ENCODE measurements around the gene CRYBB1. TPM values are rescaled to one million over a fixed set of nuclear protein-coding genes. Genes with fewer than 3 reads are reported as not detected.

CRYBB1 gene
- total RNA-seq, 1 donor from 2014 or later, result not detected

GRCh38 chr22:26585104-26585790 is 32.6 kb downstream of the CRYBB1 start:
- no peak for DNase-seq (ENCODE audit: extremely low spot score in 2 of 2)
- Histone ChIP-seq H3K4me3 (no peak overlapping the region), H3K4me1 (peaks cover 18% of the 10 kb centered on the region), H3K27me3 (no peaks in the 10 kb centered on the region), H3K27ac (no peak overlapping the region), H3K9me3 (no peaks in the 10 kb centered on the region), H3K36me3 (peaks cover 0 to 7% of the 10 kb centered on the region in 2 donors)
- TF ChIP-seq, protein P1, sequence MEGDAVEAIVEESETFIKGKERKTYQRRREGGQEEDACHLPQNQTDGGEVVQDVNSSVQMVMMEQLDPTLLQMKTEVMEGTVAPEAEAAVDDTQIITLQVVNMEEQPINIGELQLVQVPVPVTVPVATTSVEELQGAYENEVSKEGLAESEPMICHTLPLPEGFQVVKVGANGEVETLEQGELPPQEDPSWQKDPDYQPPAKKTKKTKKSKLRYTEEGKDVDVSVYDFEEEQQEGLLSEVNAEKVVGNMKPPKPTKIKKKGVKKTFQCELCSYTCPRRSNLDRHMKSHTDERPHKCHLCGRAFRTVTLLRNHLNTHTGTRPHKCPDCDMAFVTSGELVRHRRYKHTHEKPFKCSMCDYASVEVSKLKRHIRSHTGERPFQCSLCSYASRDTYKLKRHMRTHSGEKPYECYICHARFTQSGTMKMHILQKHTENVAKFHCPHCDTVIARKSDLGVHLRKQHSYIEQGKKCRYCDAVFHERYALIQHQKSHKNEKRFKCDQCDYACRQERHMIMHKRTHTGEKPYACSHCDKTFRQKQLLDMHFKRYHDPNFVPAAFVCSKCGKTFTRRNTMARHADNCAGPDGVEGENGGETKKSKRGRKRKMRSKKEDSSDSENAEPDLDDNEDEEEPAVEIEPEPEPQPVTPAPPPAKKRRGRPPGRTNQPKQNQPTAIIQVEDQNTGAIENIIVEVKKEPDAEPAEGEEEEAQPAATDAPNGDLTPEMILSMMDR (IDR thresholded peaks at IDR 0.05), result no peak
- TF ChIP-seq POLR2AphosphoS5 (IDR thresholded peaks at IDR 0.05; ENCODE audit: insufficient read depth in 1 of 2, low read depth in 1 of 2), result no peak
- TF ChIP-seq POLR2A (IDR thresholded peaks at IDR 0.05), result no peak
- intact Hi-C loops (cut with DNase I), result no loop called here

GRCh38 chr22:26584010-26584409 is 33.8 kb downstream of the CRYBB1 start:
- no peak for DNase-seq (ENCODE audit: extremely low spot score in 2 of 2)
- Histone ChIP-seq H3K9me3 (no peaks in the 10 kb centered on the region), H3K27ac (no peak overlapping the region), H3K27me3 (no peaks in the 10 kb centered on the region), H3K4me3 (no peak overlapping the region), H3K4me1 (peaks cover 20% of the 10 kb centered on the region), H3K36me3 (peaks cover 0 to 7% of the 10 kb centered on the region in 2 donors)
- intact Hi-C loops (cut with DNase I), result no loop called here
- no peak for TF ChIP-seq POLR2A (IDR thresholded peaks at IDR 0.05)
- TF ChIP-seq, protein P1 (IDR thresholded peaks at IDR 0.05), result no peak
- no peak for TF ChIP-seq POLR2AphosphoS5 (IDR thresholded peaks at IDR 0.05; ENCODE audit: insufficient read depth in 1 of 2, low read depth in 1 of 2)

DNA sequence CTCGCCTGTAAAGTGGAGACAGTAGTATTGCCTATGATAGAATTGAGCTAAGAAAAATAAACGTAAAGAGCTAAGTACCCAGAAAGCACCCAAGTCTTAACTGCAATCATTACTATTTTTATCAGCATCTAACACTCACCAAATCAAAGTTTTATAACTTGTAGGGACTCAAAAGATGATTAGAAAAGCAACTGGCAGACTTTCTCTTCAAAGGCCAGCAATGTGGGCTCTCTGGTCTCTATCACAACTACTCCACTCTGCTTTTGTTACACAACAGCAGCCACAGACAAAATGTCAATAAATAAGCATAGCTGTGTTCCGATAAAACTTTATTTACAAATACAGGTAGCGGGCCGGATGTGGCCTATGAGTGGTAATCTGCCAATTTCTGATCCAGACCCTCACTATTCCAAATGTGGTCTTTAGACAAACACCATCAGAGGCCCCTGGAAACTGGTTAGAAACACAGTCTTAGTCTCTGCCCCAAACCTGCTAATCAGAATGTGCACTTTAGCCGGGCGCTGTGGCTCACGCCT is 36.1 kb downstream of the CRYBB1 start:
- H3K4me1 ChIP-seq, result peaks cover 15% of the 10 kb centered on the region
- H3K9me3 ChIP-seq, result no peaks in the 10 kb centered on the region
- H3K4me3 ChIP-seq, result no peak overlapping the region
- no peaks in the 10 kb centered on the region for H3K27me3 ChIP-seq
- TF ChIP-seq POLR2A (IDR thresholded peaks at IDR 0.05) (no peak), POLR2AphosphoS5 (IDR thresholded peaks at IDR 0.05; ENCODE audit: insufficient read depth in 1 of 2, low read depth in 1 of 2) (no peak)
- TF ChIP-seq, protein P1 (IDR thresholded peaks at IDR 0.05), result no peak
- no peak overlapping the region for H3K27ac ChIP-seq
- peaks cover 0 to 7% of the 10 kb centered on the region in 2 donors for H3K36me3 ChIP-seq
- DNase-seq (ENCODE audit: extremely low spot score in 2 of 2), result no peak
- intact Hi-C loops (cut with DNase I), result no loop called here

- intact Hi-C loops (cut with DNase I), result no loop called here
Measured at GRCh38 chr22:26581026-26581425, 36.8 kb downstream of the CRYBB1 start.

More at GRCh38 chr22:26581026-26581425, 36.8 kb downstream of the CRYBB1 start:
- peaks cover 0 to 7% of the 10 kb centered on the region in 2 donors for H3K36me3 ChIP-seq
- no peak for DNase-seq (ENCODE audit: extremely low spot score in 2 of 2)
- no peak overlapping the region for H3K4me3 ChIP-seq
- no peaks in the 10 kb centered on the region for H3K9me3 ChIP-seq
- no peaks in the 10 kb centered on the region for H3K27me3 ChIP-seq
- H3K4me1 ChIP-seq, result peaks cover 11% of the 10 kb centered on the region
- TF ChIP-seq, protein P1 (IDR thresholded peaks at IDR 0.05), result no peak
- TF ChIP-seq POLR2A (IDR thresholded peaks at IDR 0.05) (no peak), POLR2AphosphoS5 (IDR thresholded peaks at IDR 0.05; ENCODE audit: insufficient read depth in 1 of 2, low read depth in 1 of 2) (no peak)
- no peak overlapping the region for H3K27ac ChIP-seq
